Fibroblast of villous mesenchyme (primary cell): ENCODE measurements around the gene GRAMD2A. TPM values are rescaled to one million over a fixed set of nuclear protein-coding genes. Genes with fewer than 3 reads are reported as not detected.

Experiments
- DNase-seq: peaks from one replicate; pipeline ENCODE4 v3.0.0-alpha.2; 2010; ENCODE audit warnings: low read depth
- H3K4me3 ChIP-seq: 2 replicates; pipeline ENCODE4 v1.5.1; 2011; ENCODE audit warnings: low read depth, mild to moderate bottlenecking, low read length
- total RNA-seq: library from RNA; depleted of rRNA; stranded (reverse); fragments of >200 nt; gene quantifications from 2 replicates; pipeline ENCODE4 v1.2.3, GENCODE V29; 2012
- TF ChIP-seq, protein P1 (sequence below): IDR thresholded peaks from 2 replicates; pipeline ENCODE4 v1.5.1; 2012; ENCODE audit warnings: low read depth, mild to moderate bottlenecking, low read length; ENCODE audit not compliant: insufficient read depth

The GRAMD2A gene
- total RNA-seq, 1 donor: 0.43 TPM

DNA sequence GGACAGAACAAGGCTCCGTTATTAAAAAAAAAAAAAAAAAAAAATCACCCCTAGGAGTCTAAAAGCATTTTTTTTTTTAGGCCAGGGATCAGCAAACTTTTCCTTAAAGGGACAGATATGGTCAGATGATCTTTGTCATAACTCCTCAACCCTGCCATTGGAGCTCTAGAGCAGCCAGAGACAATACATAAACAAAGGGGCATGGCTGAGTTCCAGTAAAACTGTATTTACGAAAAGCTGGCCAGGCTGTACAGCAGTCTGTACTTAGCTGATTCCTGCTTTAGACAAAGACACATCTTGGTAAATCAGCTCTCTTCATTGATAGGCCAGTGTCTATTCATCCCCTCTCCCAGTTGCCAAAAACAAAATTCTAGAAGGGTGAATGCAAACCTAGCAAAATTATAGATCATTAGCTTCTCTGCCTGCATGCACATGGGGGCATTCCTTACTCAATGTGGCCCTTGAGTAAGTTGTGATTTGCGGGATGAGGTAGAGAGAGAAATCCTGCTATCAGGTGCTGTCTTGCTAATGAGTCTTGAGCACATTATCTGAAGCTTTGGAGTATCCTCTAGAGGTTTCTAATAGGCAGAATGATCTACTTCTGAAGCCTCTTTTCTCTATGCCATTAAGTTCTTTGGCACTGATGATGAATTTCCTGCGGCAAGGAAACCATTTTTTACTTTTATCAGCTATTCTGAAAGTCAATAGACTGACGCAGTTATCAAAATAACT, 44.2 kb downstream of the GRAMD2A start:
- TF ChIP-seq, protein P1, sequence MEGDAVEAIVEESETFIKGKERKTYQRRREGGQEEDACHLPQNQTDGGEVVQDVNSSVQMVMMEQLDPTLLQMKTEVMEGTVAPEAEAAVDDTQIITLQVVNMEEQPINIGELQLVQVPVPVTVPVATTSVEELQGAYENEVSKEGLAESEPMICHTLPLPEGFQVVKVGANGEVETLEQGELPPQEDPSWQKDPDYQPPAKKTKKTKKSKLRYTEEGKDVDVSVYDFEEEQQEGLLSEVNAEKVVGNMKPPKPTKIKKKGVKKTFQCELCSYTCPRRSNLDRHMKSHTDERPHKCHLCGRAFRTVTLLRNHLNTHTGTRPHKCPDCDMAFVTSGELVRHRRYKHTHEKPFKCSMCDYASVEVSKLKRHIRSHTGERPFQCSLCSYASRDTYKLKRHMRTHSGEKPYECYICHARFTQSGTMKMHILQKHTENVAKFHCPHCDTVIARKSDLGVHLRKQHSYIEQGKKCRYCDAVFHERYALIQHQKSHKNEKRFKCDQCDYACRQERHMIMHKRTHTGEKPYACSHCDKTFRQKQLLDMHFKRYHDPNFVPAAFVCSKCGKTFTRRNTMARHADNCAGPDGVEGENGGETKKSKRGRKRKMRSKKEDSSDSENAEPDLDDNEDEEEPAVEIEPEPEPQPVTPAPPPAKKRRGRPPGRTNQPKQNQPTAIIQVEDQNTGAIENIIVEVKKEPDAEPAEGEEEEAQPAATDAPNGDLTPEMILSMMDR: no peak
- DNase-seq: no peak
- H3K4me3 ChIP-seq: no peak overlapping the region

DNA sequence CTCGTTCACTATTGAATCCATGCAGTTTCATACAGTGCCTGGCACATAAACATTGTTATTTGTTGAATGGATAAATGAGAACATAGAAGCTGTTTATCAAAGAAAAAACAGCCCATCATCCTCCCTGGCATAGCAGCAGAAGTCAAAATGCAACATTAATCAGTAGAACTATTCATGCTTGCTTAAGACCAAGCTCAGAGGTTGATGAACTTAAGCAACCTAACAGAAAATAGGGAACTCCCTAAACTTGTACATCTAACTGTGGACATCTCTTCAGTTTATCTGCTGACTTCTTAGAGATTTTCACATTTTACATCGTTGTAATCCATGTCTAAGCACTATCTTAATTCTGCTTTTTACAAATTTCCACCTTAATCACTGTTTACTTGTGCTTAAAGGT, 50.2 kb downstream of the GRAMD2A start:
- TF ChIP-seq, protein P1: no peak
- DNase-seq: no peak
- H3K4me3 ChIP-seq: no peak overlapping the region

DNA sequence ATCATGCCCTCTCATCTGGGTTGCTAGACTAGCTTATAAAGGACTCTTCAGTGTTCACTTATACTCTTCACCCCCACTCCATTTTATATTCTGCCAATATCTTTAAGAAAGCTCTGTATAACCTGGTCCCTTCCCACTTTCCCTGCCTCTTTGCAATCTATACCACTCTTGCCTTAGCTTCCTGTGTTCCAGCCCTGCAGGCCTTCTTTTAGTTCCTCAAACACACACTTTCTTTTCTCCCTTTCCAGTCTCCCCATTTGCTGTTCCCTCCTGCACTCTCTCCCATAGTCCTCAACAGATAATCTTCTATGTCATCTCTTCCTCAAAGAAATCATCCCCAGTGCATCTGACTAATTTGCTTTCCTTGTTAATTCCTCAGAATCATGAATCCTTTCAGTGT, 50.7 kb downstream of the GRAMD2A start:
- TF ChIP-seq, protein P1: no peak
- H3K4me3 ChIP-seq: no peak overlapping the region
- DNase-seq: no peak

DNA sequence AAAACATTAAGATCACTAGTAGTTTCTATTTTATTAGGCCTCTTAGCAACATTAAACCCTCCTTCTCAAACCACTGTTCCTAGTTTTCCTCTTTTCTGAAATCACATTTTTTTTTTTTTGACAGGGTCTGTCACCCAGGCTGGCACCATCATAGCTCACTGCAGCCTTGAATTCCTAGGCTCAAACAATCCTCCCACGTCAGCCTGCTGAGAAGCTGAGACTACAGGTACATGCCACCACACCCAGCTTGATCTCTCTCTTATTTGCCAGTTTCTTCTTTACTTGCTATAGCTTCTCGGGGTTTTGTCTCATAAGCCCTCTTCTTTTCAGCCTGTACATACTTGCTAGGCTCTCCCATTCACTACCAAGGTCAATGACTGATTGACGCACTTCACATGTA, 51.4 kb downstream of the GRAMD2A start:
- no peak for DNase-seq
- no peak overlapping the region for H3K4me3 ChIP-seq
- TF ChIP-seq, protein P1: no peak

DNA sequence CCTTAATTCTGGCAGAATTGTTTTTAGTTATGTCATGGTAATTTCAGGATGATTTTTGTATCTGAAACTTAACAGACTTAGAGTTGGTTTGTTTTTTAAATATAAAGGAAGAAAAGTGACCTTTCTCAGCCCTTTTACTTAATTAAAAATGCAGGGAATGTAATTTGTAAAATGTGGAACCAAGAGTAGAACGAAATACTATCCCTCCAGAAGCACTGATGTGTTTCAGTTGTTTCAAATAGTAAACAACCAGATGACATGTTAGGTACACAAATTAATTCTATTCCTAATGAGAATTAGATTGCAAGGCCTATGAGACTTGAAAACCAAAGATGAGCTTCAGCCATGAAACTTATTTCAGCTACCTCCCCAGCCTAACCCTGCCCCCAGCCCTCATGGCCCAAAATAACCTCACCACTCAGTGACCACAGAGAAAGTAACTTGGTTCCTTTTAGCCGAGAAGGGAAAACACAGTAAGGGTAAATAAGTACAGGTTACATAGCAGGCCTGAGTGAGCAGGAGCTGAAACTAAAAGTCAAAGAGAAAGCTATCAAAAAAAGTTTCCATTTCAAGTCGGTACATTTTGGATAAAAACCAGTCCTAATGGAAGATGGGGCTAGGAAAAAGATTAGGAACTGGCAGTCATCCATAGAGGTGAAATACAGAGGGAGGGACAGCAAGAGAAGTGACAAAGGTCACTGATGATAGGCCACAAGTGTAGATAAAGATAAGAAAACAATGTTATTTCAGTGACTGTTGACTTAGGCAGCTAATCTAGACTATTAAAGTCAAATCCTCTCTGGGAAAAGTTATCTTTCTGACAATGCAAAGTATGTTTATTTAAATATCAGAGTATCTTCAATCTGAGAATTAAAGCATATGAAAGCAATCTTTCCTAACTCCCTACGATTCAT, 56.2 kb downstream of the GRAMD2A start:
- DNase-seq: no peak
- TF ChIP-seq, protein P1: no peak
- H3K4me3 ChIP-seq: no peak overlapping the region

DNA sequence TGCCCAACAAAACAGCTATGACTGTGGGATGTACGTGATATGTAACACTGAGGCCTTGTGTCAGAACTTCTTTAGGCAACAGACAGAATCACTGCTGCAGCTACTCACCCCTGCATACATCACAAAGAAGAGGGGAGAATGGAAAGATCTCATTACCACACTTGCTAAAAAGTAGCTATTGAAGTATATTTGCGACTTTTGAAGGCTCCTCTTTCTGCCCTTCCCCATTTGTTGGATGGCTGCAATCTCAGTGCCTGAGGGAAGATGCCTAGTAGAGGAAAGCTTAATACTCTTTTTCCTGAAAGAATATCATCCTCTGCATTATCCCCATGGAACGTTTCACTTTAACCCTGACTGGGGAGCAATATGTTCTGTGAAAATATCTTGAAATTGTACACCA, 57.5 kb downstream of the GRAMD2A start:
- DNase-seq: no peak
- TF ChIP-seq, protein P1: no peak

More for the DNA sequence above, 57.5 kb downstream of the GRAMD2A start:
- H3K4me3 ChIP-seq: no peak overlapping the region
